Esophagus muscularis mucosa (tissue), 3 donors: ENCODE measurements around the gene MYOF.

Experiments
- POLR2A ChIP-seq: fragments of 450-650 bp; IDR thresholded peaks from one replicate; pipeline ENCODE4 v1.6.1; 2017; ENCODE audit warnings: antibody characterized with exemption, moderate library complexity, mild to moderate bottlenecking, low read depth
- TF ChIP-seq, protein P1 (sequence below), 3 experiments: fragments of 200-600 bp in 2 of 3; fragments of 450-650 bp in 1 of 3; sonication (generic) in 2 of 3; IDR thresholded peaks; one replicate each; pipeline ENCODE4 v1.5.1; 2017 to 2019; ENCODE audit warnings: antibody characterized with exemption in 3 of 3, mild to moderate bottlenecking in 2 of 3, moderate library complexity in 1 of 3

DNA sequence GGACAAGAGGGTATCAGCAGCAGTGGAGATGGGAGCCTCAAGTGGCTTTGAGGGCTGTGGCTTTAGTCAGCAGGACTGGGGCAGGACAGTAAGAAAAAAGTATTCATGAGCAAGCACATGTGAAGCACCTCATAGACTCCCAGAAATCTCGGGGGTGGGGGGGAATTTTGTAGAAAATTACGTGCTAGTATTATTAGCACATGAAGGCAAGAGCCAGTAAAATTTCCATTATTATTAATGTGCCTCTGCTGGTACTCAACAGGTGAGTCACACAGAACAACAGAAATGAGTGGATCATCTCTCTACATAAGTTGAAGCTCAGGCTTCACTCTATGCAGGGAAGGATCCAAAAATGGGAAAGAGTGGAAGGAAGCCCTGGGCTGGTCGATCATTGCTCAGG lies 114.5 kb downstream of the MYOF start:
- no peak for TF ChIP-seq POLR2A
- TF ChIP-seq, protein P1, sequence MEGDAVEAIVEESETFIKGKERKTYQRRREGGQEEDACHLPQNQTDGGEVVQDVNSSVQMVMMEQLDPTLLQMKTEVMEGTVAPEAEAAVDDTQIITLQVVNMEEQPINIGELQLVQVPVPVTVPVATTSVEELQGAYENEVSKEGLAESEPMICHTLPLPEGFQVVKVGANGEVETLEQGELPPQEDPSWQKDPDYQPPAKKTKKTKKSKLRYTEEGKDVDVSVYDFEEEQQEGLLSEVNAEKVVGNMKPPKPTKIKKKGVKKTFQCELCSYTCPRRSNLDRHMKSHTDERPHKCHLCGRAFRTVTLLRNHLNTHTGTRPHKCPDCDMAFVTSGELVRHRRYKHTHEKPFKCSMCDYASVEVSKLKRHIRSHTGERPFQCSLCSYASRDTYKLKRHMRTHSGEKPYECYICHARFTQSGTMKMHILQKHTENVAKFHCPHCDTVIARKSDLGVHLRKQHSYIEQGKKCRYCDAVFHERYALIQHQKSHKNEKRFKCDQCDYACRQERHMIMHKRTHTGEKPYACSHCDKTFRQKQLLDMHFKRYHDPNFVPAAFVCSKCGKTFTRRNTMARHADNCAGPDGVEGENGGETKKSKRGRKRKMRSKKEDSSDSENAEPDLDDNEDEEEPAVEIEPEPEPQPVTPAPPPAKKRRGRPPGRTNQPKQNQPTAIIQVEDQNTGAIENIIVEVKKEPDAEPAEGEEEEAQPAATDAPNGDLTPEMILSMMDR (IDR thresholded peaks at IDR 0.05), result no peak
